GM21526 (cell line): Measurements from ENCODE around the gene CEPT1.
A peak's percentile ranks its signal among the peaks of the same experiment; 100 is the strongest.
"Not testable (repeated sequence)": the region's sequence is repeated elsewhere in the genome, so short reads cannot be mapped to it uniquely, and the experiment has no call there.

ENCODE experiments used
- ATAC-seq: cut with Tn5 transposase; IDR thresholded peaks from one replicate; pipeline ENCODE4 v1.9.1; 2021; ENCODE audit warnings: moderate library complexity; ENCODE audit not compliant: unreplicated experiment, low FRiP score

Gene CEPT1

GRCh38 chr1:111139956-111140679, at the start of gene CEPT1, which contains the start of gene DRAM2:
TSS of gene CEPT1 (plus strand) at chr1:111140223. CDS start at chr1:111147715, 7,492 bp downstream.
TSS of gene DRAM2 (minus strand) at chr1:111140093. CDS start at chr1:111131554, 8,539 bp downstream.
- peak; percentile 55 for ATAC-seq

GRCh38 chr1:111095421-111095820, 44.6 kb upstream of the CEPT1 start:
- not testable (repeated sequence) for ATAC-seq

GRCh38 chr1:111097356-111098099, 42.5 kb upstream of the CEPT1 start:
- ATAC-seq: no peak

- no peak for ATAC-seq
These were observed 40.7 kb upstream of the CEPT1 start for GRCh38 chr1:111099289-111099688.

- ATAC-seq: no peak
These were observed 38.0 kb upstream of the CEPT1 start for GRCh38 chr1:111101854-111102642.

- ATAC-seq: no peak
These were observed 35.0 kb upstream of the CEPT1 start for GRCh38 chr1:111104981-111105380.

- no peak for ATAC-seq
These were observed 29.7 kb upstream of the CEPT1 start for GRCh38 chr1:111110197-111110899.

GRCh38 chr1:111116496-111116895, 23.5 kb upstream of the CEPT1 start:
- ATAC-seq: no peak

- ATAC-seq: no peak
These were observed 13.7 kb upstream of the CEPT1 start for GRCh38 chr1:111126354-111126753.

GRCh38 chr1:111127923-111128643, 11.9 kb upstream of the CEPT1 start:
- ATAC-seq: peak; percentile 76

- ATAC-seq: no peak
These were observed 10.6 kb upstream of the CEPT1 start for GRCh38 chr1:111129376-111129775.

- no peak for ATAC-seq
These were observed 8.3 kb upstream of the CEPT1 start for GRCh38 chr1:111131693-111132092.

GRCh38 chr1:111133866-111134265, 6.2 kb upstream of the CEPT1 start:
- no peak for ATAC-seq

- ATAC-seq: peak; percentile 21
These were observed 583 bp upstream of the CEPT1 start for GRCh38 chr1:111139324-111139955.

- no peak for ATAC-seq
These were observed 601 bp downstream of the CEPT1 start for GRCh38 chr1:111140680-111140967.

- ATAC-seq: no peak
These were observed 1.5 kb downstream of the CEPT1 start for GRCh38 chr1:111141245-111142220.

GRCh38 chr1:111142356-111142975, 2.4 kb downstream of the CEPT1 start:
- ATAC-seq: no peak

- no peak for ATAC-seq
These were observed 5.5 kb downstream of the CEPT1 start for GRCh38 chr1:111145542-111145941.
